DMS153 (cell line): ENCODE measurements around the gene LIPH.
A peak's percentile ranks its signal among the peaks of the same experiment; 100 is the strongest.

Source experiments
- DNase-seq: peaks from one replicate; lab custom pipeline; 2025; lab: John Stamatoyannopoulos, UW

LIPH gene

GRCh38 chr3:185540695-185541094 is 11.7 kb downstream of the LIPH start:
- no peak for DNase-seq

GRCh38 chr3:185539934-185540333 is 12.5 kb downstream of the LIPH start:
- no peak for DNase-seq

GRCh38 chr3:185537369-185537970 is 14.9 kb downstream of the LIPH start:
- peak; percentile 44 for DNase-seq

- no peak for DNase-seq
Observed at GRCh38 chr3:185534511-185534910, 17.9 kb downstream of the LIPH start.

GRCh38 chr3:185532901-185533300 is 19.5 kb downstream of the LIPH start:
- no peak for DNase-seq

GRCh38 chr3:185530856-185531255 is 21.5 kb downstream of the LIPH start:
- no peak for DNase-seq

GRCh38 chr3:185528532-185528931 is 23.9 kb downstream of the LIPH start:
- no peak for DNase-seq

GRCh38 chr3:185527364-185527763 is 25.0 kb downstream of the LIPH start:
- DNase-seq, result no peak

- no peak for DNase-seq
Observed at GRCh38 chr3:185526349-185526951, 25.9 kb downstream of the LIPH start.

GRCh38 chr3:185521349-185522138 is 30.8 kb downstream of the LIPH start:
- no peak for DNase-seq

GRCh38 chr3:185519021-185519420 is 33.4 kb downstream of the LIPH start:
- no peak for DNase-seq

GRCh38 chr3:185517387-185518130 is 34.8 kb downstream of the LIPH start:
- no peak for DNase-seq

- no peak for DNase-seq
Observed at GRCh38 chr3:185511711-185512110, 40.7 kb downstream of the LIPH start.

GRCh38 chr3:185508335-185508991 is 43.9 kb downstream of the LIPH start:
- no peak for DNase-seq

GRCh38 chr3:185507883-185508282 is 44.5 kb downstream of the LIPH start:
- DNase-seq, result no peak

- no peak for DNase-seq
Observed at GRCh38 chr3:185504636-185505035, 47.8 kb downstream of the LIPH start.

GRCh38 chr3:185503521-185503920 is 48.9 kb downstream of the LIPH start:
- DNase-seq, result no peak

- DNase-seq, result no peak
Observed at GRCh38 chr3:185502987-185503386, 49.4 kb downstream of the LIPH start.

- DNase-seq, result peak; percentile 71
Observed at GRCh38 chr3:185498503-185499396, 53.6 kb downstream of the LIPH start, which contains the start of gene TMEM41A. Gene TMEM41A (minus strand): TSS chr3:185499035. CDS start chr3:185498961, 74 bp downstream.

GRCh38 chr3:185490241-185490640 is 62.1 kb downstream of the LIPH start:
- no peak for DNase-seq

GRCh38 chr3:185489462-185489861 is 62.9 kb downstream of the LIPH start:
- DNase-seq, result no peak
